Renal pelvis (tissue), 4 donors: ENCODE measurements around the gene LRRFIP1. TPM values are rescaled to one million over a fixed set of nuclear protein-coding genes. Genes with fewer than 3 reads are reported as not detected.
A peak's percentile ranks its signal among the peaks of the same experiment; 100 is the strongest.

Experiments
- DNase-seq: peaks from one replicate; pipeline ENCODE4 v3.0.0-alpha.2; 2013
- polyA plus RNA-seq, 3 donors: library from polyadenylated mRNA; unstranded; fragments of 120-200 nt; gene quantifications; one replicate each; pipeline ENCODE4 v1.2.1, GENCODE V29; 2013; ENCODE audit not compliant: insufficient read length in 3 of 3

The LRRFIP1 gene
- polyA plus RNA-seq, 3 donors: 68.9 to 105 (median 84.8) TPM

- DNase-seq: no peak
These were observed 93.1 kb downstream of the LRRFIP1 start for GRCh38 chr2:237720444-237720843.

- DNase-seq: no peak
These were observed 93.6 kb downstream of the LRRFIP1 start for GRCh38 chr2:237720957-237721356.

- DNase-seq: no peak
These were observed 94.1 kb downstream of the LRRFIP1 start for GRCh38 chr2:237721458-237721857.

GRCh38 chr2:237722616-237723015, 95.2 kb downstream of the LRRFIP1 start:
- no peak for DNase-seq

- no peak for DNase-seq
These were observed 95.6 kb downstream of the LRRFIP1 start for GRCh38 chr2:237723023-237723422.

- no peak for DNase-seq
These were observed 96.2 kb downstream of the LRRFIP1 start for GRCh38 chr2:237723602-237724001.

- no peak for DNase-seq
These were observed 97.6 kb downstream of the LRRFIP1 start for GRCh38 chr2:237724811-237725478.

GRCh38 chr2:237725661-237726060, 98.3 kb downstream of the LRRFIP1 start:
- DNase-seq: no peak

GRCh38 chr2:237726401-237726830, 99.0 kb downstream of the LRRFIP1 start:
- peak; percentile 72 for DNase-seq

- DNase-seq: no peak
These were observed 100.0 kb downstream of the LRRFIP1 start for GRCh38 chr2:237727363-237727762.

- no peak for DNase-seq
These were observed 102.5 kb downstream of the LRRFIP1 start for GRCh38 chr2:237729681-237730475.

- DNase-seq: no peak
These were observed 104.3 kb downstream of the LRRFIP1 start for GRCh38 chr2:237731663-237732062.

GRCh38 chr2:237732070-237732469, 104.7 kb downstream of the LRRFIP1 start:
- DNase-seq: no peak

- DNase-seq: no peak
These were observed 105.5 kb downstream of the LRRFIP1 start for GRCh38 chr2:237732790-237733381.

GRCh38 chr2:237733677-237734300, 106.4 kb downstream of the LRRFIP1 start:
- no peak for DNase-seq

- no peak for DNase-seq
These were observed 107.7 kb downstream of the LRRFIP1 start for GRCh38 chr2:237734905-237735623.

- DNase-seq: no peak
These were observed 108.4 kb downstream of the LRRFIP1 start for GRCh38 chr2:237735798-237736197.

GRCh38 chr2:237736783-237737182, 109.4 kb downstream of the LRRFIP1 start:
- DNase-seq: no peak

GRCh38 chr2:237737196-237737865, 109.9 kb downstream of the LRRFIP1 start:
- no peak for DNase-seq

- DNase-seq: no peak
These were observed 110.9 kb downstream of the LRRFIP1 start for GRCh38 chr2:237738255-237738654.

- DNase-seq: no peak
These were observed 111.7 kb downstream of the LRRFIP1 start for GRCh38 chr2:237739101-237739500.
